Brain microvascular endothelial cell (primary cell): ENCODE results near the gene LRRK1.

Experiments
- DNase-seq: peaks from one replicate; pipeline ENCODE4 v3.0.0-alpha.2; 2020
- H3K27ac ChIP-seq: fragments of 250-450 bp; sonication (Bioruptor Pico); 2 replicates; pipeline ENCODE4 v1.5.1; 2020; ENCODE audit warnings: mild to moderate bottlenecking, moderate library complexity
- H3K27me3 ChIP-seq: fragments of 250-450 bp; sonication (Bioruptor Pico); replicated peaks from 2 replicates; pipeline ENCODE4 v1.5.1; 2020; ENCODE audit warnings: mild to moderate bottlenecking
- H3K36me3 ChIP-seq: fragments of 250-450 bp; sonication (Bioruptor Pico); replicated peaks from 2 replicates; pipeline ENCODE4 v1.5.1; 2020; ENCODE audit warnings: mild to moderate bottlenecking
- H3K4me3 ChIP-seq: 2 replicates; pipeline ENCODE4 v1.5.1; 2011; ENCODE audit warnings: low read depth, mild to moderate bottlenecking, control low read depth, low read length, moderate library complexity
- CTCF ChIP-seq: IDR thresholded peaks from 2 replicates; pipeline ENCODE4 v1.5.1; 2011; ENCODE audit warnings: low read depth, mild to moderate bottlenecking, moderate library complexity, low read length, control low read depth, inconsistent platforms; ENCODE audit errors: missing control alignments
- in situ Hi-C: cut with HindIII; loops from 2 replicates; pipeline ENCODE4 v1.10.0; 2017; ENCODE audit warnings: low sequenced_read_pairs, low pct_ligation_motif_present

The LRRK1 gene

GRCh38 chr15:101018450-101018849 lies 99.3 kb downstream of the LRRK1 start:
- Histone ChIP-seq H3K4me3 (no peak overlapping the region), H3K27me3 (no peaks in the 10 kb centered on the region), H3K27ac (no peak overlapping the region), H3K36me3 (no peaks in the 10 kb centered on the region)
- no peak for DNase-seq
- no peak for TF ChIP-seq CTCF
- in situ Hi-C loops, result no loop called here

GRCh38 chr15:101019366-101019896 lies 100.3 kb downstream of the LRRK1 start:
- Histone ChIP-seq H3K27me3 (no peaks in the 10 kb centered on the region), H3K36me3 (no peaks in the 10 kb centered on the region), H3K4me3 (no peak overlapping the region), H3K27ac (no peak overlapping the region)
- DNase-seq, result no peak
- in situ Hi-C loops, result no loop called here
- no peak for TF ChIP-seq CTCF

GRCh38 chr15:101020451-101020850 lies 101.3 kb downstream of the LRRK1 start:
- no peak for TF ChIP-seq CTCF
- Histone ChIP-seq H3K27me3 (no peaks in the 10 kb centered on the region), H3K36me3 (no peaks in the 10 kb centered on the region), H3K4me3 (no peak overlapping the region), H3K27ac (no peak overlapping the region)
- in situ Hi-C loops, result loop anchor here (10.0 kb wide), 1 partner anchor 234 kb away; the partner anchor contains the start of gene CHSY1
- no peak for DNase-seq

GRCh38 chr15:101020945-101021344 lies 101.8 kb downstream of the LRRK1 start:
- Histone ChIP-seq H3K27ac (no peak overlapping the region), H3K27me3 (no peaks in the 10 kb centered on the region), H3K36me3 (no peaks in the 10 kb centered on the region), H3K4me3 (no peak overlapping the region)
- no peak for TF ChIP-seq CTCF
- in situ Hi-C loops, result loop anchor here (10.0 kb wide), 1 partner anchor 234 kb away; the partner anchor contains the start of gene CHSY1
- no peak for DNase-seq

- in situ Hi-C loops, result loop anchor here (10.0 kb wide), 1 partner anchor 232 kb away; the partner anchor contains the start of gene CHSY1
- H3K27ac ChIP-seq, result no peak overlapping the region
- no peaks in the 10 kb centered on the region for H3K36me3 ChIP-seq
- DNase-seq, result no peak
- H3K27me3 ChIP-seq, result no peaks in the 10 kb centered on the region
- TF ChIP-seq CTCF, result no peak
- H3K4me3 ChIP-seq, result no peak overlapping the region
Measured at GRCh38 chr15:101022306-101022705, 103.1 kb downstream of the LRRK1 start.

- H3K27me3 ChIP-seq, result no peaks in the 10 kb centered on the region
- H3K27ac ChIP-seq, result no peak overlapping the region
- H3K36me3 ChIP-seq, result no peaks in the 10 kb centered on the region
- no peak for TF ChIP-seq CTCF
- in situ Hi-C loops, result loop anchor here (10.0 kb wide), 1 partner anchor 232 kb away; the partner anchor contains the start of gene CHSY1
- DNase-seq, result no peak
- no peak overlapping the region for H3K4me3 ChIP-seq
Measured at GRCh38 chr15:101022876-101023275, 103.7 kb downstream of the LRRK1 start.
